Tibial nerve (tissue), 4 donors: ENCODE data around the gene USP5.

Experiments
- CTCF ChIP-seq, 5 experiments: fragments of 200-600 bp in 3 of 5; fragments of 450-650 bp in 2 of 5; sonication (generic) in 3 of 5; IDR thresholded peaks; one replicate each; pipeline ENCODE4 v1.5.1; 2016 to 2019; ENCODE audit warnings: antibody characterized with exemption in 5 of 5, mild to moderate bottlenecking in 3 of 5, moderate library complexity in 2 of 5
- EP300 ChIP-seq, 2 donors: sonication (generic); formaldehyde crosslinking; IDR thresholded peaks; one replicate each; pipeline ENCODE4 v1.6.1; 2017; ENCODE audit warnings: antibody characterized with exemption in 2 of 2, mild to moderate bottlenecking in 1 of 2

GRCh38 chr12:6837370-6838060, 14.4 kb upstream of the USP5 start:
- TF ChIP-seq CTCF (IDR thresholded peaks at IDR 0.05) = no peak
- TF ChIP-seq EP300 (IDR thresholded peaks at IDR 0.05) = no peak
